ENCODE results near the gene CCDC188. TPM values are rescaled to one million over a fixed set of nuclear protein-coding genes. Genes with fewer than 3 reads are reported as not detected.

Gene CCDC188
- total and polyA plus RNA-seq, 2 of the 13 experiments (the other 11 are each of a cell fraction or from before 2014, with no cell fraction given) = not detected

DNA sequence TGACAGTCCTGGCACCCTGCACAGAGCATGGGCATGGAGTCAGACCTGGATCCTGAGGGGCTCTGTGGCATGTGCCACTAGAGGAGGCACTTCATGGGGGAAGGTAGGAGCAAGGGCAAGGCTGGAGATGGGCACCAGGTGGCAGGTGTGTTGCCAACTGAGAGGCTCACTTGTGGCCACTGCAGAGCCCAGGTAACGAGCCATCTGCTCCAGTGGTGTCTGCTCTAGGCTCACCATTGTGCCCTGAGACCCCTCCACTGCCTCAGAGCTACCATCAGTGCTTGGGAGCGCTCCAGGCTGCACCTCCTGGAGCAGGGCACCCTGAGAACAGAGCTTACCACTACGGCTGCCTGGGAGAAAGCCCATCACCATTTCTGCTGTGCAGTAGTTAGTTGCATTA, 20.5 kb downstream of the CCDC188 start (continued):
- TF ChIP-seq, protein P1, sequence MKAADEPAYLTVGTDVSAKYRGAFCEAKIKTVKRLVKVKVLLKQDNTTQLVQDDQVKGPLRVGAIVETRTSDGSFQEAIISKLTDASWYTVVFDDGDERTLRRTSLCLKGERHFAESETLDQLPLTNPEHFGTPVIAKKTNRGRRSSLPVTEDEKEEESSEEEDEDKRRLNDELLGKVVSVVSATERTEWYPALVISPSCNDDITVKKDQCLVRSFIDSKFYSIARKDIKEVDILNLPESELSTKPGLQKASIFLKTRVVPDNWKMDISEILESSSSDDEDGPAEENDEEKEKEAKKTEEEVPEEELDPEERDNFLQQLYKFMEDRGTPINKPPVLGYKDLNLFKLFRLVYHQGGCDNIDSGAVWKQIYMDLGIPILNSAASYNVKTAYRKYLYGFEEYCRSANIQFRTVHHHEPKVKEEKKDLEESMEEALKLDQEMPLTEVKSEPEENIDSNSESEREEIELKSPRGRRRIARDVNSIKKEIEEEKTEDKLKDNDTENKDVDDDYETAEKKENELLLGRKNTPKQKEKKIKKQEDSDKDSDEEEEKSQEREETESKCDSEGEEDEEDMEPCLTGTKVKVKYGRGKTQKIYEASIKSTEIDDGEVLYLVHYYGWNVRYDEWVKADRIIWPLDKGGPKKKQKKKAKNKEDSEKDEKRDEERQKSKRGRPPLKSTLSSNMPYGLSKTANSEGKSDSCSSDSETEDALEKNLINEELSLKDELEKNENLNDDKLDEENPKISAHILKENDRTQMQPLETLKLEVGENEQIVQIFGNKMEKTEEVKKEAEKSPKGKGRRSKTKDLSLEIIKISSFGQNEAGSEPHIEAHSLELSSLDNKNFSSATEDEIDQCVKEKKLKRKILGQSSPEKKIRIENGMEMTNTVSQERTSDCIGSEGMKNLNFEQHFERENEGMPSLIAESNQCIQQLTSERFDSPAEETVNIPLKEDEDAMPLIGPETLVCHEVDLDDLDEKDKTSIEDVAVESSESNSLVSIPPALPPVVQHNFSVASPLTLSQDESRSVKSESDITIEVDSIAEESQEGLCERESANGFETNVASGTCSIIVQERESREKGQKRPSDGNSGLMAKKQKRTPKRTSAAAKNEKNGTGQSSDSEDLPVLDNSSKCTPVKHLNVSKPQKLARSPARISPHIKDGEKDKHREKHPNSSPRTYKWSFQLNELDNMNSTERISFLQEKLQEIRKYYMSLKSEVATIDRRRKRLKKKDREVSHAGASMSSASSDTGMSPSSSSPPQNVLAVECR (CRISPR knock-in tag; IDR thresholded peaks at IDR 0.05; ENCODE audit: borderline replicate concordance) = no peak
- TF ChIP-seq TCF12 (IDR thresholded peaks at IDR 0.05) = no peak
- TF ChIP-seq TCF12 (CRISPR knock-in tag; IDR thresholded peaks at IDR 0.05) = 0 out of 2 replicates have a peak, but pooled peaks have one; percentile 29

DNA sequence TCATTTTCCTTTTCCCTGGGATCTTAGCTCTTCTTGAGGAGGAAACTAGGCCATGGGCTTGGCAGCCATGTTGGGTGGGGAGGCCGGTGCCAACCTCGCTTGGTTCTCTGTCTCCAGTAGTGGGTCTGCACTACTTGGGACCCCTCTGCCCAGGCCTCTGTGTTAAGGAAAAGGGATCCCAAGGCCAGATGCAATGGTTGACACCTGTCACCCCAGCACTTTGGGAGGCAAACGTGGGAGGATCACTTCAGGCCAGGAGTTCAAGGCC, 21.2 kb downstream of the CCDC188 start:
- TF ChIP-seq MAZ (IDR thresholded peaks at IDR 0.05; ENCODE audit: borderline replicate concordance, low read depth, low read length) (no peak), MAZ (CRISPR knock-in tag; IDR thresholded peaks at IDR 0.05; ENCODE audit: low read depth) (0 out of 2 replicates have a peak, but pooled peaks have one; percentile 6), ZBTB7B (CRISPR knock-in tag; IDR thresholded peaks at IDR 0.05) (no peak), RXRA (CRISPR knock-in tag; IDR thresholded peaks at IDR 0.05) (0 out of 2 replicates have a peak, but pooled peaks have one; percentile 8)
- Histone ChIP-seq H3K27ac (ENCODE audit: extremely low read length, insufficient read depth, low read length) (peak overlapping the region; percentile 61), H3K4me1 (ENCODE audit: insufficient read depth, low read length) (peaks cover 45% of the 10 kb centered on the region), H3K79me2 (ENCODE audit: insufficient read depth, low read length) (peaks cover 11% of the 10 kb centered on the region), H3K9ac (ENCODE audit: insufficient read depth, low read depth, low read length) (peak overlapping the region; percentile 28; the same call in 1 of the 2 replicates), H3K9me3 (ENCODE audit: low read length) (no peaks in the 10 kb centered on the region), H2AFZ (ENCODE audit: low read length) (no peak overlapping the region), H4K20me1 (ENCODE audit: insufficient read depth, low read length) (peaks cover 4% of the 10 kb centered on the region; the same call in 1 of the 2 replicates), H3K4me3 (replicated peaks in 1 of 3; ENCODE audit: insufficient read depth in 1 of 3, low read depth in 2 of 3, low read length in 3 of 3) (peak overlapping the region in 1 of 3 experiments; percentile 51; a peak in 1 of 6 replicates), H3K27me3 (ENCODE audit: control insufficient read depth in 1 of 2, insufficient read depth in 2 of 2, low read length in 2 of 2) (no peaks in the 10 kb centered on the region), H3K36me3 (replicated peaks in 1 of 2; ENCODE audit: control insufficient read depth in 1 of 2, insufficient read depth in 2 of 2, low read length in 2 of 2) (peaks cover 10 to 29% of the 10 kb centered on the region in 2 experiments), H3K4me2 (ENCODE audit: low read depth, low read length) (peak overlapping the region; percentile 88)
- ATAC-seq (no peak), DNase-seq (ENCODE audit: low spot score) (no peak), FAIRE-seq (no peak)
- CTCF ChIA-PET (ENCODE audit: low intra/inter-chr PET ratio, low total read pairs) = interaction anchor here (0.8 kb wide), 1 partner anchor 159 kb away, joined by 4 read pairs; no protein-coding TSS in a partner anchor
- BruUV-seq (replicated peaks) = no TSS peak
- intact Hi-C loops (cut with micrococcal nuclease; ENCODE audit: unreplicated experiment) (loop anchor here (1.0 kb wide), 1 partner anchor 12 kb away; the partner anchor contains the start of gene TRMT2A), in situ Hi-C loops (cut with HindIII; ENCODE audit: extremely low pct_ligation_motif_present, low pct_unique_long_range_greater_than_20kb) (no loop called here)
- 50% methylated on average over 3 of the region's 3 CpGs for WGBS (ENCODE audit: low lambda C conversion rate)
- POLR2A ChIA-PET = interaction anchor here (1.3 to 2.1 kb wide), 3 partner anchors 10 to 16 kb away, joined by 3 to 15 read pairs (median 5); partner anchors contain the start of gene TRMT2A
